OCI-M1 (cell line): ENCODE results near the gene UBA3.

Source experiments
- DNase-seq: peaks from one replicate; lab custom pipeline; 2025; lab: John Stamatoyannopoulos, UW

Gene UBA3

DNA sequence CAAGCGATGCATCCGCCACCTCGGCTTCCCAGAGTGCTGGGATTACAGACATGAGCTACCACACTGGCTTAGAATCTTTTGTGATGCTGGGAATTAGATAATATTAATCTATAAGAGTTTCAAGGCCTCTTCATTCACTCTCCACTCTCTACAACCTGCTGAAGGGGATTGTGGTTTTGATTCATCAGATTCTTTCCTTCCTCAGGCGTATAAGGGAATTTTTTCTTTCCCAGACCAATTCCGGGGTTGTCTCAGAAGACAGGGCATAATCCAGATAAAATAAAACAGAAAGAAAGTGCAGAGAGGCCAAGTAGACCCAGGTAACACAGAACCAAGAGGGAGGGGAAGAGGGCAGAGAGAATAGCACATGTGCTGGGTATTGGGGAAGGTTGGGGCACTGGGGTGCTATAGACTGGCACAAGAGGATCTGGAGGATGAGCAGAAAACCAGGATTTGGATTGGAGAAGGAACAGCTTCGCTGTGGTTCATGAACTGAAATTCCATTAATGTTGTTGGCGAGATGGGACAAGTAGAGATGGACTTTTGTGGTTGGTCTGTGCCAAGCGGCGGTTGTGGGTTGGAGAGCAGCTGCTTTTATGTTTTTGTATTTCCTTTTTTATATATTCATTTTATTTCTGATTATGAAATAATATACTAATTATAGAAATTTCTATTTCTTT, 17.4 kb upstream of the UBA3 start:
- DNase-seq: no peak

DNA sequence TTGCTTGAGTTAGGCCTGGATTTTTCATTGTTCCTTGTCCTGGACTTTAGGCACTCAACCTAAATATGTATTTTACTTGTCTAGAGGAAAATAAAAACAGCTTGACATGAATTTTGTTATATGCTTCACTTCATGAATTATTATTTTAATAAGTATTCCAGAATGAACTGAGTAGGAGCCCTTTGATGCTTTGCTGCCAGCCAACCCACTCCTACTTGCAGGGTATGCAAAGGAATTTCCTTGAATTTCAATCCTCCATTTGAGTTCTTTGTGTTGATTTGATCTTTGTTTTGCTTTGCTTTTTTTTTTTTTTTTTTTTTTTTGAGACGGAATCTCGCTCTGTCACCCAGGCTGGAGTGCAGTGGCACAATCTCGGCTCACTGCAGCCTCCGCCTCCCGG, 16.1 kb upstream of the UBA3 start:
- no peak for DNase-seq

DNA sequence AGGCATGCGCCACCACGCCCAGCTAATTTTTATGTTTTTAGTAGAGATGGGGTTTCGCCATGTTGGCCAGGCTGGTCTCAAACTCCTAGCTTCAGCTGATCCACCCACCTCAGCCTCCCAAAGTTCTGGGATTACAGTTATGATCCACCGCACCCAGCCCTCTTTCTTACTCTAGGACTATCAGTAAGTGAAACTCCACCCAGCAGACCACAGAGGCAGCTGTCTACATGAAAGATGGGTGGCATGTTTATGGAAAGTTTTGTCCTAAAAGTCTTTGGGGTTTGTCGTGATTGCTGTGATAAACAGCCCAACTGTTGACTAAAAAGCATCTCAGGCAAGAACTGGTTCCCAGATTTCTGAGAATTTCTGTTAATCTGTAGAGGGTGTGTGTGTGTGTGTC, 15.5 kb upstream of the UBA3 start:
- DNase-seq: peak; percentile 77

DNA sequence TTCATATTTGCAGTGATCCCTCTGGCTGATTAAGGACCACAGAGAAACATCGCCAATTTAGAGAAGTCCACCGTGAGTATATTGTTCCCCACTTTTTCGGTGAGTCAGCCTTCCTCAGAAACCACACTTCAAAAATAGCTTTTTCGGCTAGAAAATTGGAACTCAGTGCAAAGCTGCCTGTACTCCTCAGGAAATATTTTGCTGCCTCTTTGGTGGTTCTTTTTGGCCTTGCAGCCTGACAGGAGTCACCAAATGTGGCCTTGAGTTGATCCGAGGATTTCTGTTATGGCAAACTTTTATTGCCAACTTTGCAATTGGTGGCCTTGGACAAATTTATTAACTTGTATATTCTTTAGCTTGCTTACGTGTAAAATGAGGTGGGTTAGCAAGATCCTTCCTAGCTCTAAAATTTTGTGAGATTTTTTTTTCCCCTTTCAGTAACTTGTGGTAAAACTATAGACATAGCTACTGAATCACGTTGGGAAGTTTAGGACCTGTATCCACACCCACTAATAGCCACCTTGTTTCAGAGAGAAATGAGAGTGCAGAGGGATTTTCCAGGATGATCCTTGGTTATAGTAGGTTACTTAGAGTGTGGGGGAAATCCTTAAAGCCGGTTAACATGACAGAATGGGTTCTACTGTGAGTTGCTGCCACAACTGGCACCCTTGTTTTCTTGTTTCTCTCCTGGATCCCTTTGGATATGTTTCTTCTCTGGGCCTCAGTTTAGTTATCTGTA, 14.5 kb upstream of the UBA3 start:
- peak; percentile 71 for DNase-seq

DNA sequence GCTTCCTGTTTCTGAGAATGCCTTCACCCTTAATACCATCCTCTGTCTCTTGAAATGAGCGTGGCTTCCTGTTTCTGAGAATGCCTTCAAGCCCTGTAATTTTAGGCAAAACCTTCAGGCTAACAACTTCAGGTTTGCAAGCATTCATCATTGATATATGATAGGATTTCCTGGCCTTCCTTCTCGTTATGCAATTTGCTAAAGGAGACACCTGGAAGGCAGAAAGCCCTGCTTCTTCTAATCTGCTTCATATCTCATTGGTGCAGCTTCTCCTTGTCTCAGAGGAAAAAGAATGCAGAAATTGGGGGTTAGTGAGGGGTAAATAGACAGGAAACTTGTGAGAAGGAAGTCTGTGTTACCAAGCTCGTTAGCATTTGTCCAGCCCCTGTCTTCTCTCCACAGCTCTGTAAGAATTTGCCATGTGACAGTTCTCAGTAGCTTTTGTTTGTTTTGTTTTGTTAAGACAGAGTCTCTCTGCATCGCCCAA, 11.9 kb upstream of the UBA3 start:
- peak; percentile 75 for DNase-seq

DNA sequence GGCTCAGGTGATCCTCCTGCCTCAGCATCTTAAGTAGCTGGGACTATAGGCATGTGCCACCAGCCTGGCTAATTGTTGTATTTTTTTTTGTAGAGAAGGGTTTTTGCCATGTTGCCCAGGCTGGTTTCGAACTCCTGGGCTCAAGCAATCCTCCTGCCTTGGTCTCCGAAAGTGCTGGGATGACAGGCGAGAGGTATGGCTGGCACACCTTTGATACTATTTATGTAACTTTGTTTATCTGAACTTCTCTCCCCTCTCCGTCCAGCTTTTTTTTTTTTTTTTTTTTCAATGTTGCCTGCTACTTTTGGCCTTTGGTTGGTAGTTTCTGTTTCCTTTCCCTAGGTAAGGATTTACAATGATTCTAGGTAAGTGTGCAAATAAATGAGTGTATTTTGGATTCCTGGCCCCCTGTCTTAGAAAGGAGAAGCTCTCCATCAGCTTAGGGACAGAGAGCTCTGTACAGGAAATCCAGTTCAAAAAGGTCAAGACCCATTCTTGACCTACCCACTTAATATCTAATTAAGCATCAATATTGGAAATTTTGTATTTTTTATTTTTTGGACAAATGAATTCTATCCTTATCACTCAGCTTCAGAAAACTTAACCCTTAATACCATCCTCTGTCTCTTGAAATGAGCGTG, 11.3 kb upstream of the UBA3 start:
- DNase-seq: no peak

DNA sequence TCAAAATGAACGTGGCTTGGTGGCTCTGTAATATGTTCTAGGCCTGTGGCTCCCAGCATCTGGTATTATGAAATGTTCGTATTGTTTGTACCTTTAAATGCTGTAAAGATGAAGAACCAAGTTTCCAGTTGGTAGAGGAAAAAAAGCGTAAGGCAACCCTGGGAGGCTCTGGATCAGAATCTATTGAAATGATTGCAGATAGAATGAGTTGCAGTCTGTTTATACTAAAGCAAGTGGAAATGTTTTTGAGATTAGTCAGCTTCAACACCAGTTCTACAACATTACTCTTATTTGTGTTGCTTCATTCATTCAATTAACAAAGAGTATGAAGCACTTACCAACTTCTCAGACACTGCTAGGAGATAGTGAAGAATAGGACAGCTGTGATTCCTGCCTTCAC, 9.9 kb upstream of the UBA3 start:
- no peak for DNase-seq

DNA sequence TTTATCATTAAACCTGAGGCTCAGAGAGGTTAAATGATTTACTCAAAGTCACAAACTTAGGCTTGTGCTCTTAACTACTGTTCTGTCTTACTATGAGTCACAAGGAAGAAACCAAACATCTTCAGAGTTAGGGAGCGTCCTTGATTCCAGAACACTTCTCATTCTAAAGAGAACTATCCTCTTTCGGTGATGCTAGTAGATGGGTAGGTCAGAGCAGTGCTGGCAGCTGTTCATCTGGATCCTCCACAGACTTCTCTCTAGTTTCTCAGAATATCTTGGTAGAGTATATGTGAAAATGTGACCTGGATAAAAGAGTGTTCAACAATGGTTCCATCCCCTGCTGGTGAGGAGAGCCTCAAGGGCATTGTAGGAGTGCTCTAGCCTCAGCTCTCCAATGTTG, 7.9 kb upstream of the UBA3 start:
- DNase-seq: no peak

DNA sequence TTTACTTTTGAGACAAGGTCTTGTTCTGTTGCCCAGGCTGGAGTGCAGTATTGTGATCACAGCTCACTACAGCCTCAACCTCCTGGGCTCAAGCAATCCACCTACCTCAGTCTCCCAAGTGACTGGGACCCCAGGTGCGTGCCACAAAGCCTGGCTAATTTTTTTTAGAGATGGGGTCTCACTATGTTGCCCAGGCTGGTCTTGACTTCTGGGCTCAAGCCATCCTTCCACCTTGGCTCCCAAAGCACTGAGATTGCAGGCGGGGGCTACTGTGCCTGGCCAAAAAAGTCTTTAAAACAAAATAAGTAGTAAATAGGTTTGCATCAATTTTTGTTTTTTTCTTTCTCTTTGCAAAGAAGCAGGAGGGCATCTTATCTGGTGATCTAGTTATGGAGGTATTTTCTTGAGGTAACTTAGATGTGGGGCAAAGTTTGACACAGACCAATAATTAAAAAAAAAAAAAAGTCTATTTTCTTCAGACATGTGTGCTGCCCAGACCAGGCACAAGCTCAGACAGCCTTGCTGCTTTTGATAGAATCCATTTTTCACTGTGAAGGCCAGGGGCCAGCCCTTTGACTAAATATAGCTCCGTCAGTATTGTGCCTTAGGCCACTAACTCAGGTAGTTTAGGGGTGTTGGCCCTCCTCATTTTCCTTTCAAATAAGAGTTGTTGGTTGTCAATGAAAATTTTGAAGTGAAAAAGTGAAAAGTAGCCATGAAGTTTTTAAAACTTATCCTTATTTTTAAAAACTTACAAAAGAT, 7.0 kb upstream of the UBA3 start:
- DNase-seq: no peak

DNA sequence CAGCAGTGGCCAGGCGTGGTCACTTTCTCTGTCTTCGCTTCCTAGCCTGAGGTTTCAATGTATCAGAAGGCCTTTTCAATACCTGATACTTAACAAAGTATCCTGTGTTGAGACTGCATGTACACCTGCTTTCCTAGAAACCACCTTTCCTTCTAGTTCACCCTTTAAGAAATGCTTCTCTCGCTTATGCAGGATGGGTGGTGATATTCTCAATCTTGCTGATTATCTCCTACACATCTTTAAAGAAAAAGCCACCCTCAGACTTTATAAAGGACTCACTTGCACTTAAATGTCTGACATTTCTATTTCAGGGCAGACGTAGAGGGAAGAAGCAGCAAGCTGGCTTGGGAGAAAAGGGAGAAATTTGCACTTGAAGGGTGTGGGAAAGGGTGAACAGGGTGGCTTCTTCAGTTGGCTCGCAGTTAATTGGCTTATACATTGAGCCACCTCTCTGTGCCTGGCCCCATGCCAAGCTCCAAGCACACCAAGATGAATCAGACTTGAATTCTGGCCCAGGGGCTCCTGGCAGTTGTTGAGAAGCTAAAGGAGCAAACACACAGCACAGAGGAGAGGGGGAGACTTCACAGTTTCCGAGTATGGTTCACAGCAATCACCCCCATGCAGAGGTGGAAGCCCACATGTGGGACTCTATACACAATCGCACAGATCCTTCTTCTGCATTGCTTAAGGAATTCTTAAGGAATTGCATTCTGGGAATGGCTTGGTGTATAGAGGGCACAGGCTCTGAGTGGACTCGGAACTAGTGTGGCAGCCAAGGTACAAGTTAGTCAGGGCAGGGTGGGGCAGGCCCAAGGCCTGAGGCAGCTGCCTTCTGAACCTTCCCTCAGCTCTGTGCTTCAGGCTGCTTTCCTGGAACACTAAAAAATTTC, 5.9 kb upstream of the UBA3 start:
- DNase-seq: peak; percentile 68

DNA sequence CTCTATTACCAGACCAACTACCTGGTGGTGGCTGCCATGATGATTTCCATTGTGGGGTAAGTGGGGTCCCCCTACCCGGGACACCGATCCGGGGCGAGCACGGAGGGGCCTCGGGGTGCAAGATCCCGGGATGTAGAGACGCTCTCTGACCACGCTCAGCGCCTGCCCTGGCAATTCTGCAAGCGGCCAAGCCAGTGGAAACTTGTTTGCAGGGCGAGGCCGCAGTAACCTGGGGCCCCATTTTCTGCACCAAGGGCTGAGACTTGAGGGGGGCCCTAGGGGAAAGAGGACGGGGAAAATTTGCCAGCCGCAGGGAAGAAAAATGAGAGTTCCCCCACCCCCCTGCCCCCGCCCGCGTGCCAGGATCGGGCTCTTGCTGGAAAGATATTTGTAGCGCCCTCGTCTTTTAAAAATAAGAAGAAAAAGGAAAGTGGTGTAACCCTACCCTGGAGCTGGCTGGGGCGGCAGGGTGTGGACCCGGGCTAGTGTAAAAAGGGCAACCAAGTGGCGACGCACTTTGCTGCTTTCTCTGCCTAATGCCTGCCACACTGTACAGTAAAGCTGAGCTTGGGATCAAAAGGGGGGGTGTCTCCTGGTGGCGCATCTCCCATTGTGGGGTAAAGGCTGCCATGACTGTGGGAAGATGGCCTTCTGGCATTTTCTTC, 5.1 kb upstream of the UBA3 start:
- peak; percentile 38 for DNase-seq

DNA sequence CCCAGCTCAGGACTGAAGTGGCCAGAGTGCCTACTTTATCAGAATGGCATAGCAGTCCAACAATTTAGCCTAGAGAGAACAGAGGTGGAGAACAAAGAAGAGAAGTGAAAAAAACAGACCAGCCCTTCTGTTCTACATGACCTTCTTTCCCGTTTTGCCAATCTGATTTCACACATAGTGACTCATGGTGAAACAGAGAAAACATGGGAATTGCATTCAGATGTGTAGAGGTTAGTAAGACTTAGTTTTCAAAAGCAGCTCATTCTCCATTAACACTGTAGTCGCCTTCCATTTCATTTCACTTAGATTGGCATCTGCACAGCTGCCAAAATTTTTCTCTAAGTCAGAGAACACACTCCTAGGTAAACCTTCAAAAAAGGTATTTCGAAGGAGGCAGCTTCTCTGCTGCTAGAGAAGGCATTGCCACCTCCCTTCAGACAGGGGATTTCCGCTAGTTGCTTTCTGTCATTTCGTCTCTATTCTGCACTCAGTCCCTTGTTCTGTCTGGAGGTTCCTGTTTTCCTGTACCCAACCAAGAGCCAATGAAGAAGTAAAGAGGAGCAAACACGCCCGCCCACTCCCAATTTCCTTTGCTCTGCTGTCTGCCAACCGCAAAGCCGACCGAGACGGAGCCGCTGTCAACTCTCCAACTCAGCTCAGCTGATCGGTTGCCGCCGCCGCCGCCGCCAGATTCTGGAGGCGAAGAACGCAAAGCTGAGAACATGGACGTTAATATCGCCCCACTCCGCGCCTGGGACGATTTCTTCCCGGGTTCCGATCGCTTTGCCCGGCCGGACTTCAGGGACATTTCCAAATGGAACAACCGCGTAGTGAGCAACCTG, 4.4 kb upstream of the UBA3 start, which contains the start of gene ARL6IP5:
TSS of gene ARL6IP5 (plus strand) at position 612 of the 842 bp plus-strand sequence. CDS start at position 723, 111 bp downstream.
- peak; percentile 95 for DNase-seq

DNA sequence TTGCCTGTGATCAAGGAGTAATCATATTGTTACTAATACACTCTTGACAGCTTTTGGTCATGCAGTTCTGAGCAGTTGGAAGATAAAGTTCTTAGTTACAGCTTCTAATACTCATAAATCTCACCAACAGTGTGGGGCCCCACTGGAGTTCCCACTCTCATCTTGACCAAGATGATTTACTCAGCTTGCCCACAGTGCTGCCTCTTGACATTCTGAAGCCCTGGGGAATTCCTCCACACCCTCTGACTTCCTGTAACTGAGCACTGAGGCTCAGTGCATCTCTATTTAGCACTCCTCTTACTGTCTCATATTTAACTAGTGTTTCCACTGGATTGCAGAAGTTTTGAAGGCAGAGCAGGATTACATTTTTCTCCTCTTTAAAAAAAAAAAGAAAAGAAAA, 2.6 kb upstream of the UBA3 start:
- DNase-seq: peak; percentile 66

DNA sequence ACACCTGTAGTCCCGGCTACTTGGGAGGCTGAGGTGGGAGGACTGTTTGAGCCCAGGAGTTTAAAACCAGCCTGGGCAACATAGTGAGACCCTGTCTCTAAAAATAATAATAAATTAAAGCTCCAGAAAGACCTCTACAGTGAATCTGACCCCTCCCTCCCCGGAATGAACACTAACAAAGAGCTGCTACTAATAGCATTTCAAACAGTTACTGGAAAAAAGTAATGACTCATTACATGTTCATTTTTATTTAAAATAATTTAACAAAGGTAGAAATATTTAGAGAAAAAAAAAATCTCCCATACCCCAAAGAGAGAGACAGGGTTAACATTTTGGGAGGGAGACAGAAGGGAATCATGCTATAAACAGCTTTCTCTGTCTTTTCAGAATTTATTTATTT, 2.2 kb upstream of the UBA3 start:
- DNase-seq: no peak

DNA sequence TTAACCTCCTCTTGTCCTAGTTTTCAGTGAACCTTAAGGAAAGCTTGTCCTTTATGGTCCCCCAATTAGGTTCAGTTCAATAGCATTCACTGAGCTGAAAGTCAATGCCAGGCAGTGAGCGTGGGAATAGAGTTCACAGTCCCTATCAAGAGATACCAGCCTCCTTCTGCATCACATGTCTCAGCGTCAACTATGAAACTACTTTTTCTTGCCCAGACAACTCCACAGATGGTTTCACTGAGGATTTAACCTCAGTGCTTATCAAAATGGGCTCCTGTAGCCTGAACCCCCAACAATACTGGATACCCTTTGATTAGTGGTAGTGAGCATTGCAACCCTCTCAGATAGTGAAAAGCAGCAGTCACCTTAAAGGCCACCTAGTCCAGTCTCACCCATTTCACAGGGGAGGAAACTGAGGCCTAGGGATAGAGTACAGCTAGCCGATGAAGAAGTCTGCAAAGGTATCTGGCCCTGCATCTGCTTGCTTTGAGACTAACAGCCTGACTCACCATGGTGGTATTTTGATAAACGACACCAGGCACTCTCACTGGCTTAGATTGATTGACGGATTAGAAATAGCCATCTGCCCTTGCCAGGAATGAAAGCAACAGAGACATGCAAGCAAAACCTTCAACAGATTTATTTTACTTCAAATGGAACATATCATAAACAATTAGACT, 1.6 kb upstream of the UBA3 start:
- DNase-seq: peak; percentile 43

DNA sequence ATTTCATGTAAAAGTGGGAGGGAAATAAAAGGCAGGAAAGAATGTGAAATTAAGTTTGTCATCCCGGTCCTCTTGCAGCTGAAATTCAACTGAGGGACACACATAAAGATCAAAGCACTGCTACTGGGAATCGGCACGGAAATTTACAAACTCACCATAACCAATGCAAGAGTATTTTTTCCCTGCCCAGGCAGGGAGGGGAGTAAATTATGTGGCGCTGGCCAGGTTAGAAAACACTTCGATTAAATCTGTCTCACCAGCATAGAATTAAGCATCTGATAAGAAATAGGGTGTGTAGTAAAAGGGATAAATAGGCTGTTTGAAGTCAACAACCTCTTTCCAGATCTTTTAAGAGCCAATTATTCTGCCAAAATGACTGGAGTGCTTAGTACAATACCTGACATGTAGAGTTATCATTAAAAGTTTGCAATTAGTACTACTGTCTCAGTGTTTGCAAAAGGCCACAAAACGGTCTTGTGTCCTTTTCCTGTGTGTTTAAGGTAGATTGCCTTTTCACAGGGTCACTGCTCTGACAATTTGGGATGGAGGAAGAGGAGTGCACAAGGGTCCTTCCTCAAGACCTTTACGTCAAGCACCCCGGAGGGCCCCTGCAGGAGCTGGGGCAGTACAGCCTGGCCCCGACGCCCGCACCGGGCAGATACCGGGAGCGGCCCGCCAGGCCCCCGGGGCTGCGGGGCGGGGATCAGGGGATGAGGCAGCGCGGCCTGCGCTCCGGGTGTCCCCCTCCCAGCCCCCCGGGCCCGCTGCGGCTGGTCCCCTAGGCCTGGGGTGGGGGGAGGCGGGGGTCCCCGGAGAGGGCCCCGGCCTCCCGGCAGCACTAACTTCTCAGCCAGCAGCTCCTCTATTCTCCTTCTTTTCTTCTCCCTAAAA, 651 bp downstream of the UBA3 start:
- DNase-seq: peak; percentile 26

DNA sequence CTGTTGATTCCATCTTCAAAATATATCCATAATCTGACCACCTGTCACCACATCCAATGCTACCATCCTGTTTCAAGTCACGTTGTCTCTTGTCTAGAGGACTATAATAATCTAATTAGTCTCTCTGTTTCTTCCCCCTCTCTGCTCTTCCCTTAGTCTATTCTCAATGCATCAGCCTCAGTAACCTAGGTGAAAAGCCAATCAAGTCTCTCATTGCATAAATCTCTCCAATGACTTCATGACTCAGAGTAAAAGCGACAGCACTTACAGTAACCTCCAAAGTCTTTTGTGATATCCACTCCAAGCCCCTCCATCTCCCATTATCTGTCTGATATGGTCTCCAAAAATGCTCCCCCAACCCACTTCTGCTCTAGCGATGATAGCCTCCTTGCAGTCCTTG, 7.2 kb downstream of the UBA3 start:
- DNase-seq: no peak

DNA sequence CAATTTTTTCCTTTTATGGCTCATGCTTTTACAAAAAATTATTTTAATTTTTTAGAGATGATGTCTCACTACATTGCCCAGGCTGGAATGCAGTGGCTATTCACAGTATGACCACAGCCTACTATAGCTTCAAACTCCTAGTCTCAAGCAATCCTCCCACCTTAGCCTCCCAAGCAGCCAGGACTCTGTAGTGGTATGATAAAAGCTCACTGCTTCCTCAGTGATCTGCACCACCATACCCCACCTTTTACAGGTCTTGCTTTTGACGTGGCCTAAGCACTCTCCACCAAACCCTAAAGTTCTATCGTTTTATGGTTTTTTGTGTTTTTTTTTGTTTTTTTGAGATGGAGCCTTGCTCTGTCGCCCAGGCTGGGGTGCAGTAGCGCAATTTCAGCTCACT, 14.0 kb downstream of the UBA3 start:
- DNase-seq: no peak
